ENCODE results near the gene NAGA.

DNA sequence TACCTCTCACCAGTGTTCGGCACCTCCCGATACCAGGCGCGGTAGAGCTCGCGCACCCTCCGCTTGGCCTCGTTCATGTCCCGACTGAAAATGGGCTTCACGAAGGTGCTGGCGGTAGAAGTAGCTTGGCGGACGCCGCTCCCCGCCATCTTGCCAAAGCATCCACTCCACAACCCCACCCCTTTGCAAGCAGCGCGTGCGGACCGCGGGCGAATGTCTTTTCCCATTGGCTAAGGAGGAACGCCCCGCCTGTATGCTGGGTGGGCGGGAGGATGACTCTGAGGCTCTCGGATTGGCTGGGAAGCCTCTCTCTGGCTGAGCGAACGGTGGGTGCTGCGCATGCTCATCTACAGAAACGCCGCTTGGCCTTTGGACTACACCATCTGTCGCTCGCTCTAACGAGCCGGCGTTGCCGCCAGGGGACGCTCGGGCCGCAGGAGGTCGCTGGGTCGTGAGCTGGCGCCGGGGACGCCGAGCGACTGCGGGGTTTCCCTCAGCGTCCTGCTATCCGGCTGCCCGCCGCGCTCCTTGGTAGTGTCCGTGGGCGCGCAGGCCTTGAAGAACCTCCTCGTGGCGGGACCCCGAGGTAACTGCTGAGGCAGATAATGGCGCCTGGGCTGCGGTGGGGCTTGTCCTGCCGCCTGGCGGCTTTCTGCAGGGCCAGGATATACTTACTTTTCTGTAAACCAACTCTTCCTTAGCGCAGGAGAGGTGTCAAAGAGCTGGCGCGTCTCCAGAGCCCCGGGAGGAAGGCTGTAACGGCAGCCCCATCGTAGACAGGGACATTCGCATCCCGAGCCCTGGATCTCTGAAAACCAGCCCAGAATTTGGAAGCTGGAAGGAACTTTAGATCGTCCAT lies 20.2 kb upstream of the NAGA start, which contains the start of gene NDUFA6:
- peak; percentile 89 to 90 for TF ChIP-seq POLR2A (IDR thresholded peaks at IDR 0.05)
- TF ChIP-seq, protein P1, sequence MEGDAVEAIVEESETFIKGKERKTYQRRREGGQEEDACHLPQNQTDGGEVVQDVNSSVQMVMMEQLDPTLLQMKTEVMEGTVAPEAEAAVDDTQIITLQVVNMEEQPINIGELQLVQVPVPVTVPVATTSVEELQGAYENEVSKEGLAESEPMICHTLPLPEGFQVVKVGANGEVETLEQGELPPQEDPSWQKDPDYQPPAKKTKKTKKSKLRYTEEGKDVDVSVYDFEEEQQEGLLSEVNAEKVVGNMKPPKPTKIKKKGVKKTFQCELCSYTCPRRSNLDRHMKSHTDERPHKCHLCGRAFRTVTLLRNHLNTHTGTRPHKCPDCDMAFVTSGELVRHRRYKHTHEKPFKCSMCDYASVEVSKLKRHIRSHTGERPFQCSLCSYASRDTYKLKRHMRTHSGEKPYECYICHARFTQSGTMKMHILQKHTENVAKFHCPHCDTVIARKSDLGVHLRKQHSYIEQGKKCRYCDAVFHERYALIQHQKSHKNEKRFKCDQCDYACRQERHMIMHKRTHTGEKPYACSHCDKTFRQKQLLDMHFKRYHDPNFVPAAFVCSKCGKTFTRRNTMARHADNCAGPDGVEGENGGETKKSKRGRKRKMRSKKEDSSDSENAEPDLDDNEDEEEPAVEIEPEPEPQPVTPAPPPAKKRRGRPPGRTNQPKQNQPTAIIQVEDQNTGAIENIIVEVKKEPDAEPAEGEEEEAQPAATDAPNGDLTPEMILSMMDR (IDR thresholded peaks at IDR 0.05) = peak in 3 of 4 experiments; percentile 95 to 98 (median 98)
